Peyer's patch (tissue), 4 donors: ENCODE results near the gene ARHGEF4. TPM values are rescaled to one million over a fixed set of nuclear protein-coding genes. Genes with fewer than 3 reads are reported as not detected.

ENCODE experiments used
- DNase-seq, 3 donors: peaks; one replicate each; pipeline ENCODE4 v3.0.0-alpha.2; 2017 to 2019
- H3K27ac ChIP-seq, 4 donors: fragments of 200-600 bp; sonication (generic); one replicate each; pipeline ENCODE4 v1.5.1; 2016 to 2019
- H3K27me3 ChIP-seq, 2 donors: fragments of 200-600 bp; sonication (generic); one replicate each; pipeline ENCODE4 v1.5.1; 2019
- H3K36me3 ChIP-seq, 3 donors: fragments of 200-600 bp; sonication (generic); one replicate each; pipeline ENCODE4 v1.5.1; 2016 to 2019
- H3K4me1 ChIP-seq, 4 donors: fragments of 200-600 bp; sonication (generic); one replicate each; pipeline ENCODE4 v1.5.1; 2016 to 2019
- H3K4me3 ChIP-seq, 4 donors: fragments of 200-600 bp; sonication (generic); 1 replicate in 3 of 4; 2 replicates in 1 of 4; pipeline ENCODE4 v1.5.1; 2016 to 2019; ENCODE audit warnings: mild to moderate bottlenecking in 1 of 4
- H3K9me3 ChIP-seq, 4 donors: fragments of 200-600 bp; sonication (generic); one replicate each; pipeline ENCODE4 v1.5.1; 2016 to 2019; ENCODE audit warnings: mild to moderate bottlenecking in 1 of 4
- CTCF ChIP-seq, 6 experiments: fragments of 450-650 bp in 4 of 6; fragments of 200-600 bp in 2 of 6; sonication (generic) in 1 of 6; IDR thresholded peaks; one replicate each; pipeline ENCODE4 v1.5.1; 2017 to 2019; ENCODE audit warnings: antibody characterized with exemption in 6 of 6, mild to moderate bottlenecking in 3 of 6, moderate library complexity in 1 of 6
- POLR2A ChIP-seq, 2 donors: fragments of 450-650 bp; IDR thresholded peaks; one replicate each; pipeline ENCODE4 v1.5.1; 2017; ENCODE audit warnings: antibody characterized with exemption in 2 of 2, mild to moderate bottlenecking in 2 of 2, moderate library complexity in 2 of 2
- total RNA-seq, 4 donors: library from RNA; depleted of rRNA; stranded (reverse); fragments of >200 nt; gene quantifications; one replicate each; pipeline ENCODE4 v1.1.0, GENCODE V29; 2016

Gene ARHGEF4
- total RNA-seq, 4 donors from 2014 or later, result 1.1 to 10.7 (median 1.6) TPM

GRCh38 chr2:131046028-131046917, 209.6 kb downstream of the ARHGEF4 start:
- H3K4me3 ChIP-seq, result no peak overlapping the region
- H3K27ac ChIP-seq, result no peak overlapping the region
- no peak for DNase-seq
- no peaks in the 10 kb centered on the region for H3K9me3 ChIP-seq
- H3K4me1 ChIP-seq, result peaks cover 0 to under 1% (median 0%) of the 10 kb centered on the region in 4 donors
- H3K36me3 ChIP-seq, result peaks cover 0 to 44% (median 0%) of the 10 kb centered on the region in 3 donors
- TF ChIP-seq POLR2A (IDR thresholded peaks at IDR 0.05), result no peak
- TF ChIP-seq CTCF (IDR thresholded peaks at IDR 0.05), result no peak
- H3K27me3 ChIP-seq, result no peaks in the 10 kb centered on the region

GRCh38 chr2:131046918-131047652, 210.4 kb downstream of the ARHGEF4 start:
- peaks cover 0 to 52% (median 0%) of the 10 kb centered on the region in 3 donors for H3K36me3 ChIP-seq
- no peak for DNase-seq
- H3K27me3 ChIP-seq, result no peaks in the 10 kb centered on the region

GRCh38 chr2:131047920-131048560, 211.3 kb downstream of the ARHGEF4 start:
- H3K36me3 ChIP-seq, result peaks cover 0 to 62% (median 0%) of the 10 kb centered on the region in 3 donors
- no peaks in the 10 kb centered on the region for H3K4me1 ChIP-seq
- no peak overlapping the region for H3K27ac ChIP-seq
- H3K9me3 ChIP-seq, result no peaks in the 10 kb centered on the region
- peak in 1 of 3 donors; percentile 0 for DNase-seq
- no peaks in the 10 kb centered on the region for H3K27me3 ChIP-seq
- TF ChIP-seq POLR2A (IDR thresholded peaks at IDR 0.05), result no peak
- no peak for TF ChIP-seq CTCF (IDR thresholded peaks at IDR 0.05)
- no peak overlapping the region for H3K4me3 ChIP-seq

More at GRCh38 chr2:131046918-131047652, 210.4 kb downstream of the ARHGEF4 start:
- Histone ChIP-seq H3K9me3 (no peaks in the 10 kb centered on the region), H3K4me3 (no peak overlapping the region), H3K27ac (no peak overlapping the region), H3K4me1 (no peaks in the 10 kb centered on the region)
- no peak for TF ChIP-seq CTCF (IDR thresholded peaks at IDR 0.05)
- TF ChIP-seq POLR2A (IDR thresholded peaks at IDR 0.05), result no peak

GRCh38 chr2:131048641-131049040, 211.9 kb downstream of the ARHGEF4 start:
- peak in 1 of 3 donors; percentile 34 for DNase-seq
- Histone ChIP-seq H3K9me3 (no peaks in the 10 kb centered on the region), H3K4me1 (no peaks in the 10 kb centered on the region), H3K4me3 (no peak overlapping the region), H3K36me3 (peaks cover 0 to 67% (median 0%) of the 10 kb centered on the region in 3 donors), H3K27ac (no peak overlapping the region), H3K27me3 (no peaks in the 10 kb centered on the region)
- no peak for TF ChIP-seq POLR2A (IDR thresholded peaks at IDR 0.05)
- TF ChIP-seq CTCF (IDR thresholded peaks at IDR 0.05), result no peak

GRCh38 chr2:131049150-131049718, 212.5 kb downstream of the ARHGEF4 start:
- H3K4me3 ChIP-seq, result no peak overlapping the region
- no peaks in the 10 kb centered on the region for H3K9me3 ChIP-seq
- TF ChIP-seq CTCF (IDR thresholded peaks at IDR 0.05) (no peak), POLR2A (IDR thresholded peaks at IDR 0.05) (no peak)
- no peak overlapping the region for H3K27ac ChIP-seq
- H3K36me3 ChIP-seq, result peaks cover 0 to 73% (median 0%) of the 10 kb centered on the region in 3 donors
- H3K27me3 ChIP-seq, result no peaks in the 10 kb centered on the region
- DNase-seq, result peak in 1 of 3 donors; percentile 40
- H3K4me1 ChIP-seq, result no peaks in the 10 kb centered on the region
